Mesothelial cell of epicardium (in vitro differentiated cells): ENCODE data around the gene TNKS1BP1. TPM values are rescaled to one million over a fixed set of nuclear protein-coding genes. Genes with fewer than 3 reads are reported as not detected.

ENCODE experiments used
- DNase-seq, 2 experiments: peaks; one replicate each; pipeline ENCODE4 v3.0.0; 2021; ENCODE audit warnings: low spot score in 2 of 2; ENCODE audit not compliant: unreplicated experiment in 2 of 2
- H3K27ac Mint-ChIP-seq: 2 replicates; pipeline ENCODE4 v1.8.0; 2021; ENCODE audit warnings: mixed read lengths
- H3K27me3 Mint-ChIP-seq: 2 replicates; pipeline ENCODE4 v1.8.0; 2021; ENCODE audit warnings: low read depth, mixed read lengths
- H3K36me3 Mint-ChIP-seq: 2 replicates; pipeline ENCODE4 v1.8.0; 2021; ENCODE audit warnings: mixed read lengths
- H3K4me1 Mint-ChIP-seq: 2 replicates; pipeline ENCODE4 v1.8.0; 2021; ENCODE audit warnings: mixed read lengths
- H3K4me3 Mint-ChIP-seq: 2 replicates; pipeline ENCODE4 v1.8.0; 2021; ENCODE audit warnings: mild to moderate bottlenecking, moderate library complexity, mixed read lengths
- H3K9me3 Mint-ChIP-seq: 2 replicates; pipeline ENCODE4 v1.8.0; 2021; ENCODE audit warnings: mixed read lengths
- CTCF ChIP-seq: fragments of 200-600 bp; sonication (generic); IDR thresholded peaks from one replicate; pipeline ENCODE4 v1.5.0; 2021; ENCODE audit warnings: antibody characterized with exemption; ENCODE audit not compliant: unreplicated experiment
- total RNA-seq: library from RNA; stranded (reverse); gene quantifications from 3 replicates; pipeline ENCODE4 v1.2.1, GENCODE V29; 2021

Gene TNKS1BP1
- total RNA-seq, 1 donor from 2014 or later = 216 TPM

GRCh38 chr11:57314221-57314973 is 10.4 kb downstream of the TNKS1BP1 start:
- Mint-ChIP-seq H3K36me3 (peaks cover 16% of the 10 kb centered on the region), H3K9me3 (no peaks in the 10 kb centered on the region), H3K27me3 (no peaks in the 10 kb centered on the region), H3K27ac (no peak overlapping the region), H3K4me3 (no peak overlapping the region), H3K4me1 (peaks cover 31% of the 10 kb centered on the region)
- no peak for DNase-seq
- no peak for TF ChIP-seq CTCF

- H3K9me3 Mint-ChIP-seq = no peaks in the 10 kb centered on the region
- no peak for DNase-seq
- peaks cover 19% of the 10 kb centered on the region for H3K36me3 Mint-ChIP-seq
- no peak overlapping the region for H3K27ac Mint-ChIP-seq
- no peak for TF ChIP-seq CTCF
- peaks cover 31% of the 10 kb centered on the region for H3K4me1 Mint-ChIP-seq
- H3K27me3 Mint-ChIP-seq = no peaks in the 10 kb centered on the region
- no peak overlapping the region for H3K4me3 Mint-ChIP-seq
Measured at GRCh38 chr11:57313788-57314135, 11.0 kb downstream of the TNKS1BP1 start.

GRCh38 chr11:57313071-57313787 is 11.5 kb downstream of the TNKS1BP1 start:
- TF ChIP-seq CTCF = no peak
- no peak overlapping the region for H3K4me3 Mint-ChIP-seq
- H3K27ac Mint-ChIP-seq = no peak overlapping the region
- H3K36me3 Mint-ChIP-seq = peaks cover 20% of the 10 kb centered on the region
- H3K4me1 Mint-ChIP-seq = peaks cover 32% of the 10 kb centered on the region
- no peaks in the 10 kb centered on the region for H3K9me3 Mint-ChIP-seq
- DNase-seq = no peak
- H3K27me3 Mint-ChIP-seq = no peaks in the 10 kb centered on the region

GRCh38 chr11:57312511-57313021 is 12.2 kb downstream of the TNKS1BP1 start:
- Mint-ChIP-seq H3K27me3 (no peaks in the 10 kb centered on the region), H3K36me3 (peaks cover 20% of the 10 kb centered on the region), H3K4me3 (no peak overlapping the region), H3K9me3 (no peaks in the 10 kb centered on the region), H3K4me1 (peaks cover 33% of the 10 kb centered on the region), H3K27ac (peak overlapping the region; percentile 84)
- TF ChIP-seq CTCF = no peak
- DNase-seq = no peak

- Mint-ChIP-seq H3K4me3 (peak overlapping the region; percentile 63), H3K27me3 (no peaks in the 10 kb centered on the region), H3K36me3 (peaks cover 26% of the 10 kb centered on the region), H3K4me1 (peaks cover 43% of the 10 kb centered on the region), H3K9me3 (no peaks in the 10 kb centered on the region), H3K27ac (peak overlapping the region; percentile 84)
- no peak for TF ChIP-seq CTCF
- peak; percentile 68 to 77 for DNase-seq
Measured at GRCh38 chr11:57311109-57311936, 13.4 kb downstream of the TNKS1BP1 start.
